ENCODE measurements around the gene GDF7. TPM values are rescaled to one million over a fixed set of nuclear protein-coding genes. Genes with fewer than 3 reads are reported as not detected.

The GDF7 gene
- total RNA-seq, 1 experiment from 2014 or later, result 0.04 TPM

DNA sequence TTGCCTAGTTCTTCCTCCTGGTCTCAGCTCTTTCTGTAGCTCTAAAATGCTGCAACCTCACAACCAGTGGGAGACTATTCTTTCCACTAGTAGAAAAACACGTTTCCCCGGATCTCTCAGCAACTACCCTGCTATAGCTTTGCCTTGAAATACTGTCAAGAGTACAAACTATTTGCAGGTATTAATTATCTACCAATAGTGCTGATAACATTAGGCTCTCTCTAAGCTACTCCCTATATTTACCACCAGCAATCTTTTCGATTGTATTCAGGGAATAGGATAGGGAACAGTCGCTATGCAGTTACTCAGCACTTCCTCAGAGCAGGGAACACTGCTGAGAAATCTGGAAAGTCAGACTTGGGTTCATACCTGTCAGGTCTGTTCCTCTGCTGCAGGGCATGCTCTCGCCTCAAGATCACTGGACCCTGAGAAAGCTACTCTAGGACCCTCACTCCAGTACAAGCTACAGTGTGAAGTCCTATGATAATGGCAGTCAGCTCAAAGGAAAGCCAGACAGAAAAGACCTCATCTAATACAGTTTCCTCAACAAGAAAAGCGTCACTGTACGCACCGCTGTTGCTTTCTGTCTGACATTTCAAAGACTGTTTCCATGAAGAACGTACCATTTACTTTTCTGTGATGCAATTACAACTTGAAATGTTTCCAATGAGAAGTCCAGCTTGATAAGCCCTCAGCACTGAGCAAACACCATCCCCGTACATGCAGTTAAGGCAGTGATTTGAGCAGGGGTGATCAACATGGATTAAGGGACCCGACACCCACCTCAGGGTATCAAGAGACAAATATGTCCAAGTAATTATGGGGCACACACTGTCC, 22.7 kb downstream of the GDF7 start:
- H3K79me1 ChIP-seq (ENCODE audit: insufficient read depth, low read depth, low read length, poor library complexity, severe bottlenecking), result no peaks in the 10 kb centered on the region
- no peak overlapping the region for H3K23ac ChIP-seq (ENCODE audit: insufficient read length, low read depth, low read length)
- H3T11ph ChIP-seq (ENCODE audit: low read length), result no peak overlapping the region
- no peak overlapping the region for H3K27ac ChIP-seq (ENCODE audit: insufficient read length, low read depth, low read length)
- no peaks in the 10 kb centered on the region for H3K4me1 ChIP-seq (ENCODE audit: insufficient read depth, low read length)
- H3K56ac ChIP-seq (ENCODE audit: insufficient read length, low read depth, low read length), result no peak overlapping the region
- H4K5ac ChIP-seq (ENCODE audit: insufficient read length, low read depth, low read length), result no peak overlapping the region
- no peak overlapping the region for H3K18ac ChIP-seq (ENCODE audit: insufficient read length, low read depth, low read length)
- no peak overlapping the region for H2BK12ac ChIP-seq (ENCODE audit: insufficient read length, low read depth, low read length)
- H3K9me3 ChIP-seq (ENCODE audit: control insufficient read depth, low read depth, low read length), result no peaks in the 10 kb centered on the region
- H4K91ac ChIP-seq (ENCODE audit: insufficient read length, low read depth, low read length), result no peak overlapping the region
- H3K27me3 ChIP-seq (ENCODE audit: insufficient read depth, low read length), result no peaks in the 10 kb centered on the region
- no peak overlapping the region for H2BK20ac ChIP-seq (ENCODE audit: low read depth, low read length, poor library complexity, severe bottlenecking)
- H3K79me2 ChIP-seq (ENCODE audit: insufficient read depth, low read length), result no peaks in the 10 kb centered on the region
- H3K23me2 ChIP-seq (ENCODE audit: insufficient read length, low read depth, low read length, poor library complexity, severe bottlenecking), result no peaks in the 10 kb centered on the region
- no peak overlapping the region for H2BK120ac ChIP-seq (ENCODE audit: low read depth, low read length, poor library complexity, severe bottlenecking)
- no peak overlapping the region for H3K4me3 Mint-ChIP-seq
- TF ChIP-seq CTCF (conservative IDR thresholded peaks at IDR 0.05), result no peak
- H2AK5ac ChIP-seq (ENCODE audit: insufficient read length, low read length), result no peak overlapping the region
- no peaks in the 10 kb centered on the region for H3K9me3 Mint-ChIP-seq
- H3K27me3 Mint-ChIP-seq (ENCODE audit: low read depth), result no peaks in the 10 kb centered on the region
- H4K20me1 ChIP-seq (ENCODE audit: control insufficient read depth, insufficient read depth, insufficient read length), result no peaks in the 10 kb centered on the region
- no peak overlapping the region for H3K14ac ChIP-seq (ENCODE audit: insufficient read depth, low read length)
- H2BK15ac ChIP-seq (ENCODE audit: low read depth, low read length), result no peak overlapping the region
- no peak overlapping the region for H4K8ac ChIP-seq (replicated peaks; ENCODE audit: insufficient read length, low read depth, low read length)
- no peak overlapping the region for H2BK5ac ChIP-seq (ENCODE audit: insufficient read length, low read length)
- no peak for DNase-seq
- H3K4ac ChIP-seq (ENCODE audit: low read depth, low read length), result no peak overlapping the region
- H3K9ac ChIP-seq (ENCODE audit: extremely low read depth, insufficient read length, low read length), result no peak overlapping the region
- no peak overlapping the region for H3K4me2 ChIP-seq (ENCODE audit: insufficient read depth, insufficient read length, low read length)
- WGBS (ENCODE audit: extremely low coverage, insufficient read length, low lambda C conversion rate), result no CpG with 5 or more reads among the region's 11 CpGs
- no peak overlapping the region for H2AFZ ChIP-seq (ENCODE audit: low read length)
- no peaks in the 10 kb centered on the region for H3K4me1 Mint-ChIP-seq
- H3K27ac Mint-ChIP-seq, result no peak overlapping the region
- peaks cover 7 to 15% (median 11%) of the 10 kb centered on the region in 3 experiments; a peak in 6 of 7 replicates for H3K36me3 Mint-ChIP-seq (ENCODE audit: insufficient read depth in 1 of 3, low read depth in 3 of 3)

Measured in H9 (cell line).